Mesothelial cell of epicardium (in vitro differentiated cells): ENCODE measurements around the gene PLEKHA5. TPM values are rescaled to one million over a fixed set of nuclear protein-coding genes. Genes with fewer than 3 reads are reported as not detected.
A peak's percentile ranks its signal among the peaks of the same experiment; 100 is the strongest.

Experiments
- DNase-seq, 2 experiments: peaks; one replicate each; pipeline ENCODE4 v3.0.0; 2021; ENCODE audit warnings: low spot score in 2 of 2; ENCODE audit not compliant: unreplicated experiment in 2 of 2
- H3K27ac Mint-ChIP-seq: 2 replicates; pipeline ENCODE4 v1.8.0; 2021; ENCODE audit warnings: mixed read lengths
- H3K27me3 Mint-ChIP-seq: 2 replicates; pipeline ENCODE4 v1.8.0; 2021; ENCODE audit warnings: low read depth, mixed read lengths
- H3K36me3 Mint-ChIP-seq: 2 replicates; pipeline ENCODE4 v1.8.0; 2021; ENCODE audit warnings: mixed read lengths
- H3K4me1 Mint-ChIP-seq: 2 replicates; pipeline ENCODE4 v1.8.0; 2021; ENCODE audit warnings: mixed read lengths
- H3K4me3 Mint-ChIP-seq: 2 replicates; pipeline ENCODE4 v1.8.0; 2021; ENCODE audit warnings: mild to moderate bottlenecking, moderate library complexity, mixed read lengths
- H3K9me3 Mint-ChIP-seq: 2 replicates; pipeline ENCODE4 v1.8.0; 2021; ENCODE audit warnings: mixed read lengths
- total RNA-seq: library from RNA; stranded (reverse); gene quantifications from 3 replicates; pipeline ENCODE4 v1.2.1, GENCODE V29; 2021
- TF ChIP-seq, protein P1 (sequence below): fragments of 200-600 bp; sonication (generic); IDR thresholded peaks from one replicate; pipeline ENCODE4 v1.5.0; 2021; ENCODE audit warnings: antibody characterized with exemption; ENCODE audit not compliant: unreplicated experiment

Gene PLEKHA5
- total RNA-seq, 1 donor from 2014 or later, result 52.0 TPM

DNA sequence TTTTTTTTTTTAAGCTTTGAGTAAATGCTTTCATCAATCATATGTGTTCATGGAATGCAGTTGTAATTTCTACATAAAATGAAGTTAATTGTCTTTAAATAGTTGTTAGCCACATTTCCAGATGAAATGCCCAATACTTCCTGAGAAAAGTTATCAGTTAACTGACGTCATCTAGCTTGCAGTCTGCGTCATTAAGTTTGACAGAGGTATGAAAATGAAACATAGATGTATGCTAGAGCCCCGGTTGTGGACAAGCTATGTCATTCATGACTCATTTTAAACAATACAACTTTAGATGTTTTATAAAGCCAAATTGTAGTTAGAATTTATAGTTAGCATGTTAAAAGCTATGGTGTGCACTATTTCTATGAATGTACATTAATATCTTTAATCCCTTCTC lies 90.7 kb downstream of the PLEKHA5 start:
- TF ChIP-seq, protein P1, sequence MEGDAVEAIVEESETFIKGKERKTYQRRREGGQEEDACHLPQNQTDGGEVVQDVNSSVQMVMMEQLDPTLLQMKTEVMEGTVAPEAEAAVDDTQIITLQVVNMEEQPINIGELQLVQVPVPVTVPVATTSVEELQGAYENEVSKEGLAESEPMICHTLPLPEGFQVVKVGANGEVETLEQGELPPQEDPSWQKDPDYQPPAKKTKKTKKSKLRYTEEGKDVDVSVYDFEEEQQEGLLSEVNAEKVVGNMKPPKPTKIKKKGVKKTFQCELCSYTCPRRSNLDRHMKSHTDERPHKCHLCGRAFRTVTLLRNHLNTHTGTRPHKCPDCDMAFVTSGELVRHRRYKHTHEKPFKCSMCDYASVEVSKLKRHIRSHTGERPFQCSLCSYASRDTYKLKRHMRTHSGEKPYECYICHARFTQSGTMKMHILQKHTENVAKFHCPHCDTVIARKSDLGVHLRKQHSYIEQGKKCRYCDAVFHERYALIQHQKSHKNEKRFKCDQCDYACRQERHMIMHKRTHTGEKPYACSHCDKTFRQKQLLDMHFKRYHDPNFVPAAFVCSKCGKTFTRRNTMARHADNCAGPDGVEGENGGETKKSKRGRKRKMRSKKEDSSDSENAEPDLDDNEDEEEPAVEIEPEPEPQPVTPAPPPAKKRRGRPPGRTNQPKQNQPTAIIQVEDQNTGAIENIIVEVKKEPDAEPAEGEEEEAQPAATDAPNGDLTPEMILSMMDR, result no peak
- Mint-ChIP-seq H3K9me3 (peaks cover 11% of the 10 kb centered on the region), H3K27me3 (no peaks in the 10 kb centered on the region), H3K36me3 (peaks cover 6% of the 10 kb centered on the region), H3K4me3 (no peak overlapping the region), H3K4me1 (peaks cover 25% of the 10 kb centered on the region), H3K27ac (no peak overlapping the region)
- no peak for DNase-seq

DNA sequence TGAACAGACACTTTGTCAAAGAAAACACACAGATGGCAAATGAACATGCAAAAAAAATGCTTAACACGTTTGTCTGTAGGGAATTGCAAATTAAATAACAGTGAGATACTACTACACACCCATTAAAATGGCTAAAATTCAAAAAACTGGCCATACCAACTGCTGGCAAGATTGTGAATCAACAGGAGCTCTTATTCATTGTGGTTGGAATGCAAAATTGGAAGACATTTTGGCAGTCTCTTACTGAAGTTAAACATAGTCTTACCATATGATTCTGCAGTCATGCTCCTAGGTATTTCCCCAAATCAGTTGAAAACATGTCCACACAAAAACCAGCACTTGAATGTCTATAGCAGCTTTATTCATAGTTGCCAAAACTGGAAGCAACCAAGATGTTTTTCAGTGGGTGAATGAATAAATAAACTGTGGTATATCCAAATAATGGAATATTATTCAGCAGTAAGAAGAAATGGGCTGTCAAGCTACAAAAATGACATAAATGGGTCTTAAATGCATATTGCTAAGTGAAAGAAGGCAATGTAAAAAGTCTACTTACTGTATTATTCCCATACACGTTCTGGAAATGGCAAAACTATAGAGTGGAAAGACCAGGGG lies 91.4 kb downstream of the PLEKHA5 start:
- Mint-ChIP-seq H3K4me1 (peaks cover 25% of the 10 kb centered on the region), H3K27ac (no peak overlapping the region), H3K9me3 (peaks cover 16% of the 10 kb centered on the region), H3K27me3 (no peaks in the 10 kb centered on the region), H3K4me3 (no peak overlapping the region), H3K36me3 (peaks cover 7% of the 10 kb centered on the region)
- no peak for DNase-seq
- TF ChIP-seq, protein P1, result no peak

DNA sequence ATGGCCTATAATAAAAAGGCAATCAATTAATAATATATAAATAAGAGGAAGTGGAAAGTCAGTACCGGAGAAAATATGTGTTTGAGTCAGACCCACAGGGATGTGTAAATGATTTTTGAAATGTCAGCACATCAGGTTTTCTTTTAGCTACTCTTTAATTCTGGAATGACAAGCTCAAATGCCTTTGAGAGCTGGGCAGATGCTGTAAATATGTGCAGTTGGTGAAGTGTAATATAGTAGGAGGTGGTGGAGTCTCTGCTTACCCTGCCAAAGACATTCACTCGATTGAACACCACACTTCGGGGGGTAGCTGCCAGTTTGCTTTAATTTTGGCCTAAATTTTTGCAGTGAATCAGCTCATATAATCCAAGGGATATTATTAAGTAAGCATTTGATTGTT lies 93.0 kb downstream of the PLEKHA5 start:
- no peak for DNase-seq
- H3K4me3 Mint-ChIP-seq, result no peak overlapping the region
- H3K36me3 Mint-ChIP-seq, result peaks cover 9% of the 10 kb centered on the region

DNA sequence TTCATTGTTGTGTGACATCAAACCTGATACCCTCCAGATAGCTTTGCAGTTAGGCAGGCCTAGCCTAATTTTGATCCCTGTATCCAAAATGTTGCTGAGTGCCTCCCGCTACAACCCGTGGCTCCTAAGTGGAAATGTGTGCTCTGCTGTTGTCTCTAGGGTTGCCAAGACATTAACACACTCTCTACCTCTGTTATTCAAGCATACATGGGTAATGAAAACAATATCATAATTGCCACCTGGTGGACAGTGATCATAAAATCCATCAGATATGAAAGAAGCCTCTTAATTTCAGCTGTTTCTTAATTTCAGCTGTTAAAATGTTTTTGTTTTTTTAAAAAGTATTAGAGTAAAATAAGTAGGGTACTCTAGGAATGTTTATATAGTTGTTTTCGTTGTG lies 93.5 kb downstream of the PLEKHA5 start:
- Mint-ChIP-seq H3K4me1 (peaks cover 18% of the 10 kb centered on the region), H3K4me3 (no peak overlapping the region), H3K27ac (no peak overlapping the region), H3K27me3 (no peaks in the 10 kb centered on the region), H3K36me3 (peaks cover 9% of the 10 kb centered on the region), H3K9me3 (peaks cover 20% of the 10 kb centered on the region)
- no peak for DNase-seq
- TF ChIP-seq, protein P1, result peak; percentile 34

More for the DNA sequence above, 93.0 kb downstream of the PLEKHA5 start:
- no peaks in the 10 kb centered on the region for H3K27me3 Mint-ChIP-seq
- TF ChIP-seq, protein P1, result no peak
- H3K9me3 Mint-ChIP-seq, result peaks cover 20% of the 10 kb centered on the region
- H3K27ac Mint-ChIP-seq, result no peak overlapping the region
- peaks cover 20% of the 10 kb centered on the region for H3K4me1 Mint-ChIP-seq

DNA sequence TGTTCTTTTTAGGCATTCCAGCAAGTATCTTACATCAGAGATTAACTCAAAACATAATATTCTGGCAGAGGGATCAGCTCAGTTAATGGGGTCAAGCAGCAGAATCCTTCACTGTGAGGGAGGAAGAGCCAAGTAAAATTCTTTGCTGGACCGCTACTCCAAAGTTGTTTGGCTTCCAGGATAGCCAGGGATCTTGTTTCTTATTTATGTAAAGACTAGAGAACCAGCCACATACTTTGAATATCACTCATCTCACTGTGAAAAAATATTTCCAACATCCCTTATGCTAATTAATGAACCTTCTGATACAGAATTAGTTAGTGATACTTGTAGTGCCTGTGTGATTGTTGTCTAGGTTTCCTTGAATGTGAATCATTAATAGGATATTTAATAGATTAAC lies 94.2 kb downstream of the PLEKHA5 start:
- no peak overlapping the region for H3K27ac Mint-ChIP-seq
- no peaks in the 10 kb centered on the region for H3K27me3 Mint-ChIP-seq
- H3K4me3 Mint-ChIP-seq, result no peak overlapping the region
- peaks cover 20% of the 10 kb centered on the region for H3K9me3 Mint-ChIP-seq
- TF ChIP-seq, protein P1, result no peak
- peaks cover 18% of the 10 kb centered on the region for H3K4me1 Mint-ChIP-seq
- DNase-seq, result no peak
- H3K36me3 Mint-ChIP-seq, result peaks cover 9% of the 10 kb centered on the region

DNA sequence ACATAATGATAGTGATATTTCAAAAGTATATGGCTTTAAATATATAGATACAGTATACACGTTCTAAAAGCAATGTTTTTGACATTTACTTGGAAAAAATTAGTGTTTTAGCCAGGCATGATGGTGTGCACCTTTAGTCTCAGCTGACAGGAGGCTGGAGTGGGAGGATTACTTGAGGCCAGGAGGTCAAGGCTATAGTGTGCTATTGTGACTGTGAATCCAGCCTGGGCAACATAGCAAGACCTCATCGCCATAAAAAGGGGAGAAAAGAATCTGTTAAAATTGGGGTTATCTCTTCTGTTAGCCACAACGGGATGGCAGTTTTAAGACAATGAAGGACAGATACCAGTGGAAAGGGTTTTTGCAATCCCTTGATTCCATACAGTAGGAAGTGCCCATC lies 95.2 kb downstream of the PLEKHA5 start:
- peaks cover 18% of the 10 kb centered on the region for H3K4me1 Mint-ChIP-seq
- H3K4me3 Mint-ChIP-seq, result no peak overlapping the region
- no peak overlapping the region for H3K27ac Mint-ChIP-seq
- DNase-seq, result no peak
- peaks cover 24% of the 10 kb centered on the region for H3K9me3 Mint-ChIP-seq
- H3K27me3 Mint-ChIP-seq, result no peaks in the 10 kb centered on the region
- H3K36me3 Mint-ChIP-seq, result peaks cover 18% of the 10 kb centered on the region
- TF ChIP-seq, protein P1, result no peak
